Osteoblast (primary cell): ENCODE data around the gene RPA1. TPM values are rescaled to one million over a fixed set of nuclear protein-coding genes. Genes with fewer than 3 reads are reported as not detected.
"Not testable (repeated sequence)": the region's sequence is repeated elsewhere in the genome, so short reads cannot be mapped to it uniquely, and the experiment has no call there.

Experiments
- DNase-seq: peaks from one replicate; pipeline ENCODE4 v3.0.0; 2011; ENCODE audit warnings: low spot score, mixed read lengths; ENCODE audit not compliant: insufficient read length; ENCODE audit errors: missing footprints
- H2AFZ ChIP-seq: 2 replicates; pipeline ENCODE4 v1.6.0; 2011; ENCODE audit warnings: mild to moderate bottlenecking, low read length
- H3K27ac ChIP-seq: 2 replicates; pipeline ENCODE4 v1.5.1; 2011; ENCODE audit warnings: mild to moderate bottlenecking, low read depth, low read length, moderate library complexity
- H3K27me3 ChIP-seq: 2 replicates; pipeline ENCODE4 v1.6.0; 2012; ENCODE audit warnings: mild to moderate bottlenecking, control low read depth, inconsistent platforms, low read length, moderate library complexity; ENCODE audit not compliant: insufficient read depth
- H3K36me3 ChIP-seq: 2 replicates; pipeline ENCODE4 v1.5.1; 2011; ENCODE audit warnings: mild to moderate bottlenecking, low read length, control low read depth, moderate library complexity; ENCODE audit not compliant: insufficient read depth
- H3K4me1 ChIP-seq: 2 replicates; pipeline ENCODE4 v1.5.1; 2011; ENCODE audit warnings: mild to moderate bottlenecking, low read length, control low read depth, moderate library complexity; ENCODE audit not compliant: insufficient read depth
- H3K4me2 ChIP-seq: 2 replicates; pipeline ENCODE4 v1.6.0; 2011; ENCODE audit warnings: mild to moderate bottlenecking, low read length; ENCODE audit not compliant: insufficient read depth
- H3K4me3 ChIP-seq: fragments of 200-600 bp; sonication (generic); 3 replicates; pipeline ENCODE4 v1.5.1; 2012; ENCODE audit warnings: mild to moderate bottlenecking, low read length, inconsistent platforms; ENCODE audit not compliant: insufficient read depth
- H3K79me2 ChIP-seq: 2 replicates; pipeline ENCODE4 v1.6.0; 2012; ENCODE audit warnings: mild to moderate bottlenecking, low read length, control low read depth, inconsistent platforms; ENCODE audit not compliant: insufficient read depth
- H3K9me3 ChIP-seq: 2 replicates; pipeline ENCODE4 v1.5.1; 2011; ENCODE audit warnings: low read depth, low read length, control low read depth
- H4K20me1 ChIP-seq: 2 replicates; pipeline ENCODE4 v1.6.0; 2012; ENCODE audit warnings: mild to moderate bottlenecking, low read length, control low read depth; ENCODE audit not compliant: insufficient read depth
- total RNA-seq: library from RNA; depleted of rRNA; stranded (reverse); fragments of >200 nt; gene quantifications from 2 replicates; pipeline ENCODE4 v1.2.3, GENCODE V29; 2012
- TF ChIP-seq, protein P1 (sequence below): IDR thresholded peaks from 2 replicates; pipeline ENCODE4 v1.5.1; 2011; ENCODE audit warnings: mild to moderate bottlenecking, low read depth, low read length, moderate library complexity; ENCODE audit errors: extremely low read depth

Gene RPA1
- total RNA-seq, 1 donor: 14.8 TPM

DNA sequence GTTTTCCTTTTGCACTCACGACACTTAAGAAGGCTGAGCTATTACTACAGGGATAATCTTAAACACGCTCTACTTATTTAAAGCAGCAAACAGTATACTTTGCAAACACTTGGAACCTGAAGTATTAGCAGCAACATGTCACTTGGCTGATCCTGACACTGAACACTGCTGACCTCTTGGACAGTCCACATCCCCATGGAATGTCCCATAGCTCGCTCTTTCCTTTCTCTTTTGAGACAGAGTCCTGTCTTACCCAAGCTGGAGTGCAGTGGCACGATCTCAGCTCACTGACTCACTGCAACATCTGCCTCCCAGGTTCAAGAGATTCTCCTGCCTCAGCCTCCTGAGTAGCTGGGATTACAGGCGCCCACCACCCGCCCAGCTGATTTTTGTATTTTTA is 26.5 kb upstream of the RPA1 start:
- no peaks in the 10 kb centered on the region for H3K4me1 ChIP-seq
- no peak overlapping the region for H3K4me3 ChIP-seq
- peaks cover 15% of the 10 kb centered on the region for H3K36me3 ChIP-seq
- H3K27me3 ChIP-seq: no peaks in the 10 kb centered on the region
- TF ChIP-seq, protein P1, sequence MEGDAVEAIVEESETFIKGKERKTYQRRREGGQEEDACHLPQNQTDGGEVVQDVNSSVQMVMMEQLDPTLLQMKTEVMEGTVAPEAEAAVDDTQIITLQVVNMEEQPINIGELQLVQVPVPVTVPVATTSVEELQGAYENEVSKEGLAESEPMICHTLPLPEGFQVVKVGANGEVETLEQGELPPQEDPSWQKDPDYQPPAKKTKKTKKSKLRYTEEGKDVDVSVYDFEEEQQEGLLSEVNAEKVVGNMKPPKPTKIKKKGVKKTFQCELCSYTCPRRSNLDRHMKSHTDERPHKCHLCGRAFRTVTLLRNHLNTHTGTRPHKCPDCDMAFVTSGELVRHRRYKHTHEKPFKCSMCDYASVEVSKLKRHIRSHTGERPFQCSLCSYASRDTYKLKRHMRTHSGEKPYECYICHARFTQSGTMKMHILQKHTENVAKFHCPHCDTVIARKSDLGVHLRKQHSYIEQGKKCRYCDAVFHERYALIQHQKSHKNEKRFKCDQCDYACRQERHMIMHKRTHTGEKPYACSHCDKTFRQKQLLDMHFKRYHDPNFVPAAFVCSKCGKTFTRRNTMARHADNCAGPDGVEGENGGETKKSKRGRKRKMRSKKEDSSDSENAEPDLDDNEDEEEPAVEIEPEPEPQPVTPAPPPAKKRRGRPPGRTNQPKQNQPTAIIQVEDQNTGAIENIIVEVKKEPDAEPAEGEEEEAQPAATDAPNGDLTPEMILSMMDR: no peak
- H2AFZ ChIP-seq: no peak overlapping the region
- H3K27ac ChIP-seq: no peak overlapping the region
- DNase-seq: no peak
- H4K20me1 ChIP-seq: no peaks in the 10 kb centered on the region
- peaks cover 3% of the 10 kb centered on the region for H3K79me2 ChIP-seq
- H3K9me3 ChIP-seq: no peaks in the 10 kb centered on the region
- H3K4me2 ChIP-seq: no peak overlapping the region

DNA sequence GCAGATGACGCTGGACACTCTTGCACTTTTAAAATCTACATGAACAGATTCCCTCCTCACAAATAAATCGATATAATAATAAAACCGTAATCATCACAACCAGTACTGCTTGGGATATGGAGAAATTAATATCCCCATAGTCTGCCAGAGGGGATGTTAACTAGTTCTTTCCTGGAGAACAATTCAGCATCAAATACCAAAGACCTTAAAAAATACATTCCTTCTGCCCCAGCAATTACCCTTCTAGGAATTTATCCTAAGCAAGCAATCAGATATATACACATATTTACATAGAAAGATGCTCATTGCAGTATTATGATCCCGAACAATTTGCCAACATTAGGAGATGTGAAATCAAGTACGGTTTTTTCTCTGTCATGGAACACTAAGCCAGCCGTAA is 21.9 kb upstream of the RPA1 start:
- no peaks in the 10 kb centered on the region for H4K20me1 ChIP-seq
- H3K4me3 ChIP-seq: no peak overlapping the region
- DNase-seq: no peak
- H3K9me3 ChIP-seq: no peaks in the 10 kb centered on the region
- no peak overlapping the region for H3K27ac ChIP-seq
- H3K36me3 ChIP-seq: peaks cover 8% of the 10 kb centered on the region
- H3K4me1 ChIP-seq: no peaks in the 10 kb centered on the region
- no peaks in the 10 kb centered on the region for H3K27me3 ChIP-seq
- H3K4me2 ChIP-seq: no peak overlapping the region
- TF ChIP-seq, protein P1: no peak
- no peak overlapping the region for H2AFZ ChIP-seq
- peaks cover 3% of the 10 kb centered on the region for H3K79me2 ChIP-seq

DNA sequence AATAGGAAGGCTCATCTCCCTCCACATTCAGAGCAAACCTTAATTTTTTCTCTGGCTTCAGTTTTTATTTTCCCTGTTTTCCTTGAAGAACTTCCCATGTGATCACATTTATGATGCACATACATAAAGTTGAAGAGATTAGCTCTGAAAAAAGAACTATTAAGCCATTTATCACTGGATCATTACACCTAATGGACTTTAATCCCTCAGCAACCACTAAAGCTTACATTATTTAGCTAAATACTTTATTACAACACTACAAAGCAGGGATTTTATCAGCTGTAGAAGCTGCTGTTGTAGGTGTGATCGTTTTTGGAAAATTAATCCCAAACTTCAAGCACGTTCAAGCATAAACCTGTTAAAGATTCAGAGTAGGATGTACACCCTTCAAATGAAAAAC is 21.2 kb upstream of the RPA1 start:
- no peaks in the 10 kb centered on the region for H3K27me3 ChIP-seq
- no peak overlapping the region for H3K4me3 ChIP-seq
- H2AFZ ChIP-seq: no peak overlapping the region
- H3K4me1 ChIP-seq: peaks cover 6% of the 10 kb centered on the region
- no peak for DNase-seq
- no peak overlapping the region for H3K4me2 ChIP-seq
- no peaks in the 10 kb centered on the region for H4K20me1 ChIP-seq
- H3K9me3 ChIP-seq: no peaks in the 10 kb centered on the region
- TF ChIP-seq, protein P1: no peak
- H3K79me2 ChIP-seq: peaks cover 3% of the 10 kb centered on the region
- no peak overlapping the region for H3K27ac ChIP-seq
- peaks cover 8% of the 10 kb centered on the region for H3K36me3 ChIP-seq

DNA sequence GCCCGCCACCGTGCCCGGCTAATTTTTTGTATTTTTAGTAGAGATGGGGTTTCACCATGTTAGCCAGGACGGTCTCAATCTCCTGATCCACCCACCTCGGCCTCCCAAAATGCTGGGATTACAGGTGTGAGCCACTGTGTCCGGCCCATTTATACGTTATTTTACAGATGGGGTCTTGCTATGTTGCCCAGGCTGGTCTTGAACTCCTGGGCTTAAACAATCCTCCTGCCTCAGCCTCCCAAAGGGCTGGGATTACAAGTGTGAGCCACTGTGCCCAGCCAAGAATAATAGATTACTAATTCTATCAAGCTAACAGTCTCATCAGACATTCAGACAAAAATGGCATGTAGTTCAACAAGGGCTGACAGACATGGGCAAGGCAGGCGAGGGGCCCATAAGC is 20.0 kb upstream of the RPA1 start:
- H3K27me3 ChIP-seq, H3K79me2 ChIP-seq, H3K4me2 ChIP-seq, DNase-seq, H3K4me3 ChIP-seq, H4K20me1 ChIP-seq, H3K36me3 ChIP-seq, H3K4me1 ChIP-seq, H3K27ac ChIP-seq, H3K9me3 ChIP-seq, H2AFZ ChIP-seq: not testable (repeated sequence)
